Measurements from ENCODE around the gene PRSS35. TPM values are rescaled to one million over a fixed set of nuclear protein-coding genes. Genes with fewer than 3 reads are reported as not detected.
"Not testable (repeated sequence)": the region's sequence is repeated elsewhere in the genome, so short reads cannot be mapped to it uniquely, and the experiment has no call there.

Gene PRSS35, protein sequence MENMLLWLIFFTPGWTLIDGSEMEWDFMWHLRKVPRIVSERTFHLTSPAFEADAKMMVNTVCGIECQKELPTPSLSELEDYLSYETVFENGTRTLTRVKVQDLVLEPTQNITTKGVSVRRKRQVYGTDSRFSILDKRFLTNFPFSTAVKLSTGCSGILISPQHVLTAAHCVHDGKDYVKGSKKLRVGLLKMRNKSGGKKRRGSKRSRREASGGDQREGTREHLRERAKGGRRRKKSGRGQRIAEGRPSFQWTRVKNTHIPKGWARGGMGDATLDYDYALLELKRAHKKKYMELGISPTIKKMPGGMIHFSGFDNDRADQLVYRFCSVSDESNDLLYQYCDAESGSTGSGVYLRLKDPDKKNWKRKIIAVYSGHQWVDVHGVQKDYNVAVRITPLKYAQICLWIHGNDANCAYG
- polyA plus RNA-seq (ENCODE audit: insufficient read length in 3 of 3): 10 to 100 TPM; 36.9 to 47.8 (median 43.0) TPM

DNA sequence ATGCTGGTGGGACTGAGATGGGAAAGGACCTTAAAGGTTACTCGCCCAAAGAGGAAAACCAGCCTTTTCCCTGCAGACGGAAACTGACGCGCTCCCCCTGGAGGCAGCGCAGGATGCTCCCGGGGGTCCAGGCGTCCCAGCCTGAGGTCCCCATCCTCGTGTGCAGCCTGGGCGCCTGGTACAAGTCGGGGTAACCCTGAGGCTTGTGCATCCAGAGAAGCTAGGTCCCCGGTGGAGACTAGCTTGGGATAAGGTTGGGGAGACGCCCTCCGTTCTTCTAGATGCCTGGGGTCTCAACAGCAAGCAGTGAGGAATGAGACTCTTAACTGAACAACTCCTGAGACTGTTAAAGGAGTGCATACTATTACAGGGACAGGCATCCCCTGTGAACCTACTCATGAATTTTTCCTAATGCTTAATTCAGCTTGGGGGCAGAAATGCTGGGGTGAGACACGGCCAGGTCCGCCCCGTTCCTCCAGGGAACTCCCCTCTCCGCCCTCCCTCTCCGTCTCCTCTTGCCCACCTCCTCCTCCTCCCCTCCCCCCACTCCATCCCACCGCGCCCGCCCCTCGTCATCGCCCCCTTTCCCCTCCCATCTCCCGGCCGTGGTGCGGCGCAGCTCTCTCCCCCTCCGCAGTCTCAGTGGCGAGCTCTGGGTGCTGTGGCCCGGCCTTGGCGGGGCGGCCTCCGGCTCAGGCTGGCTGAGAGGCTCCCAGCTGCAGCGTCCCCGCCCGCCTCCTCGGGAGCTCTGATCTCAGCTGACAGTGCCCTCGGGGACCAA, at the start of gene PRSS35:
PRSS35 (plus strand) TSS at position 634 of the 781 bp plus-strand sequence. CDS start 10,908 bp downstream, outside the sequence.
- peak; percentile 23 to 50 (median 45) for DNase-seq (ENCODE audit: low read depth in 3 of 3, low spot score in 2 of 3)

DNA sequence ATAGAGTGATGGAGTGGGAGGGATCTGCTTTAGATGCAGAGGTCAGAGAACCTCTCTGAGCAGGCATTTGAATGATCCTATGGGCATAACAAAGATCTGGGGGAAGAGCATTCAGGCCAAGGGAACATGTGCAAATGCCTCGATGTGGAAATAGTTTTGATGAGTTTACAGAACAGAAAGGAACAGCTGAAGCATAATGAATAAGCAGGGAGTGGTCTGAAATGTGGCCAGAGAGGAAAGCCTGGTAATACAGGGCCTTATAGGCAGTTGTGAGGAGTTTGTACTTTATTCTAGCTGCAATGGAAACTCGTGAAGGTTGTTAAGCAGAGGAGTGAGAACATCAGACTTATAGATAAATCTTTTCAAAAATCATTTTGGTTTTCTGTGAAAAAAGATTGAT, 48.4 kb upstream of the PRSS35 start:
- no peak for DNase-seq (ENCODE audit: low read depth in 3 of 3, low spot score in 2 of 3)

DNA sequence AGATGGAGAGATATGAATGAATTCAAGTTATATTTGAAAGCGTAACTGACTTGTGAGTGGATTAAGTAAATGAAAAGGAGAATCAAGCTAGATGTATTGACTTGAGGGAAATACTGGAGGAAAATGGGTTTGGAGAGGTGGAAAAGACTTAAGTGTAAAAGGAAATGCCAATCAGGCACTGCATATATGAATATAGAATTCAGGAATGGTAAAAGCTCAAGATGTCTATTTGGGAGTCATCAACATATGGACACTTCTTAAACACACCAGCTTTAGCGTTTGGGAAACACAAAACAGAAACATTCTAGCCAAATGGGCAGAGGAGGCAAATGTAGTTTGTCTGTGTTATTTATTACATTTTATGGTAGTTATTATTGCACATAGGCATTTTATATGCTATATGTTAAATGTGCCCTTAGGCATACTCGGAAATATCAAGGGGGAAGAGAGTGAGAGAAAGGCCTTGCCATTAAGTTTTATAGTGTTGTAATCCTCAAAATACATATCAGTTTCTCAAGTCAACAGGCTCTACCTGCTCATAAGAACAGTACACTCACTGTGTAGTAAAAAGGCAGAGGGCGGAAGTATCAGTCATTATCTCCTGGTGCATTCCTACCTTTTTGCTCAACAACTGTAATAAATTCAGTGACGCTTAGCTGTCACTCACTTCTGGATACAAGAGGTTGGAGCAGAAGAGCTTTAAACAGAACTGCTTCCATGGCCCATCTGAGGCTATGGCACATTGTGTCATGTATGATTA, 47.8 kb upstream of the PRSS35 start:
- DNase-seq (ENCODE audit: low read depth in 3 of 3, low spot score in 2 of 3): no peak

DNA sequence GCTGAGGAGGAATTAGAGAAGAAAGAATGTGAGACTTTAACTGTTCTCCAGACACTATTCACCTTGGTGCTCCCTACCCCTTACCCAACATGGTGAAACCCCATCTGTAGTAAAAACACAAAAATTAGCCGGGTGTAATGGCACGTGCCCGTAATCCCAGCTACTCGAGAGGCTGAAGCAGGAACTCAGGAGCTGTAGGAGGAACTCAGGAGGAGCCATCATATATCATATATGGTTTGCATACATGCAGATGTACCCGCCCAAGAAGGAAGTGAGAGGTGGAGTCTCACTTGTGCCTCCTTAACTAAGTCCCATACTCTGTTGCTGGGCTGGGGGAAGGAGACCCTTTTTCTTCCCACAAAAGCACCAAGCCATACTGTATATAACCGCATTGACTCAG, 46.0 kb upstream of the PRSS35 start:
- DNase-seq (ENCODE audit: low read depth in 3 of 3, low spot score in 2 of 3): no peak

DNA sequence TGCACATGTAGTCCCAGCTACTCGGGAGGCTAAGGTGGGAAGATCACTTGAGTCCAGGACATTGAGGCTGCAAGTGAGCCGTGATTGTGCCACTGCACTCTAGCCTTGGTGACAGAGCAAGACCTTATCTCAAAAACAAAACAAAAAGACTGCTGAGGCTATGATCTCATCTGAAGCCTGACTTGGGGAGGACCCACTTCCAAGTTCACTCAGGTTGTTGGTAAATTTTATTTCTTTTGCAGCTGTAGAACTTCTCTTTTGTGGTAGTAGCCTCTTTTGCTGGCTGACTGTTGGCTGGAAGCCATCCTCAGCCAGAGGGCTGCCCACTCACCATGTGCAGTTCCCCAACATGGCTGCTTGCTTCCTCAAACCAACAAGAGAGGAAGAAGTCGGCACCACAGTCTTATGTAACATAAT, 44.7 kb upstream of the PRSS35 start:
- DNase-seq (ENCODE audit: low read depth in 3 of 3, low spot score in 2 of 3): no peak

DNA sequence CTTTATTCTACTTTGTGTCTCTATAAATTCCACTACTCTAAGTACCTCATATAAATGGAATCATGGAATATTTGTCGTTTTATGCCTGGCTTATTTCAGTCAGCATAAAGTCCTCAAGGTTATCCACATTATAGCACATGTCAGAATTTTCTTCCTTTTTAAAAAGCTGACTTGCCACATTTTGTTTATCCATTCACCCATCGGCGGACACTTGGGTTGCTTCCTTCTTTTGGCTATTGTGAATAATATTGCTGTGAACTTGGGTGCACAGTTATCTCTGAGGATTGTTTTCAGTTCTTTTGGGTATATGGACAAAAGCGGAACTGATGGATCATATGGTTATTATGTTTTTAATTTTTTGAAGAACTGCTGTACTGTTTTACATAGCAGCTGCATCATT, 42.3 kb upstream of the PRSS35 start:
- DNase-seq (ENCODE audit: low read depth in 3 of 3, low spot score in 2 of 3): no peak

DNA sequence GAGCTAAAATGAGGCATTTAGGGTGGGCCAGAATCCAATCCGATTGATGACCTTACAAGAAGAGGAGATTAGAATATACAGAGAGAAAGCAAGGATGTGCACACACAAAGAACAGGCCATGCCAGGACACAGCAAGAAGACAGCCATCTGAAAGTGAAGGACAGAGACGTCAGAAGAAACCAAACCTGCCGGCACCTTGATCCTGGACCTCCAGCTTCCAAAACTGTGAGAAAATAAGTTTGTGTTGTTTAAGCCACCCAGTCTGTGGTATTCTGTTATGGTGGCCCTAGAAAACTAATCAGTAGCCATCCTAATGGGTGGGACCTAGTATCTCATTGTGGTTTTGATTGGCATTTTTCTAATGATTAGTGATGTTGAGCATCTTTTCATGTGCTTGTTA, 41.7 kb upstream of the PRSS35 start:
- no peak for DNase-seq (ENCODE audit: low read depth in 3 of 3, low spot score in 2 of 3)

DNA sequence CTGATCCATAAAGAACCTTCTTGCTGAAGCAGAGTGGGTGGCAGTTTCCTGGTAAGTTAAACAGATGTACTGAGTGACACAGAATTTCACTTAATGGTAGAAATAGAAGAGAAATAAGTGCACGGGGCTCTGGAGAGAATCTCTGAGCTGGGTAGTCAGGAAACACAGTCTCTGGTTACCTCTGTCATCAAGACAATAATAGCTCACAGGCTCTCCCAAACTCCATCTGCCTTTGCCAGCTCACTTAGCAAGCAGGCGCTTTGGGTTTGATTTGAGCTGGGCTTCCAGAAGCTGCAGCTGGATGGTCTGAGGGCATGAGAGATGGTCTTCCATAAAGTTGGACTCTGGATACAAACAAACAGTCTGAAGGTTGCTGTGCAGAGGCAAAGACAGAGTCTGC, 39.6 kb upstream of the PRSS35 start:
- DNase-seq (ENCODE audit: low read depth in 3 of 3, low spot score in 2 of 3): no peak

DNA sequence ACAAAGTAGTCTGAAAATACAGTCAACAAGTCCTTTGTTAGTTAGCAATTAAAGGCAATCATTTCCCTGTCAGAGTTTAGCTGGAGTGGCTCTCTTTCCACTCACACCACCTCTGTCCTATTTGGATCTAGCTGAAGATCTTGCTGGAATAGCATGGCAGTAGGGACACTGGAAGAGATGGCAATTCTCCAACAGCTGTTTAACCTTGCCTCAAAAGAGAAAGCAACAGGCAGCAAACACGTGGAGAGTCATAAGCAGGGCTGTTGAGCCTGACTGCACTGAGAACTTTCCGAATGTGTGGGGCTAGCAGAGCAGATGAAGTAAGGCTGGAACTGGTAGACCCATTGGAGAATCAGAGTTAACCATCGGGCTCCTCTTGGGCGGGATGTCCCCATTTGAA, 38.0 kb upstream of the PRSS35 start:
- no peak for DNase-seq (ENCODE audit: low read depth in 3 of 3, low spot score in 2 of 3)

DNA sequence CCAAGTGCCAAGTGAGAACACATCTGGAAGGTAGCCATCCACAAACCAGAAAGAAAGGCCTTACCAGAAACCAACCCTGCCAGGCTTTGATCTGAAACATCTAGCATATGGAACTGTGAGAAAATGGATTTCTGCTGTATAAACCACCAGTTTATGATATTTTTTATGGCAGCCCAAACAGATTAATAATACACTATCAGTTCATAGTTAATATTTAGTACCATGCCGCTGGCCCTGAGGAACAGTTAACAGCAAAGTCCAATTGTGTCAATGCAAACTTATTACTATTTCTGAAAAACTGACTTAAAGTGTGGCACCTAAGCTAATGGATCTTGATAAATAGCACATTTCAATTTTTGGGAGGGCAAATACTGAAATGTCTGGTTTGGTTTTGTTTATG, 35.4 kb upstream of the PRSS35 start:
- no peak for DNase-seq (ENCODE audit: low read depth in 3 of 3, low spot score in 2 of 3)

DNA sequence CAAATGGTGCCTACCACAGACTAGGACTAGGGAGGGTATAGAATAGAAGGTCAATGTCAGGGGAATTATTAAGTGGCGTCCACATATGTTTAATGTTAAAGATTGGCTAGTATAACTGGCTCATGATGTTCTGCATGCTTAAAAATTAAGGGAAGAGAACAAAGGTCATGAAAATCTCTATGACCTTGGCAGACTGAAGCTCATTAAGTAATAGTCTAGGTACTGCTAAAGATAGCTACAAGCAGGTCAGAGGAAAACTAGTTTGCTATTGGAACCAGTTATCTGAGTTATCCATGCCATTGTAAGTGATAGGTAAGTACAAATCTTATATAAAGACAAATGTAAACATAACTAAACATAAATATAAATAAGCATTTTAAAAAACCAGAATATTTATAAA, 32.9 kb upstream of the PRSS35 start:
- no peak for DNase-seq (ENCODE audit: low read depth in 3 of 3, low spot score in 2 of 3)

DNA sequence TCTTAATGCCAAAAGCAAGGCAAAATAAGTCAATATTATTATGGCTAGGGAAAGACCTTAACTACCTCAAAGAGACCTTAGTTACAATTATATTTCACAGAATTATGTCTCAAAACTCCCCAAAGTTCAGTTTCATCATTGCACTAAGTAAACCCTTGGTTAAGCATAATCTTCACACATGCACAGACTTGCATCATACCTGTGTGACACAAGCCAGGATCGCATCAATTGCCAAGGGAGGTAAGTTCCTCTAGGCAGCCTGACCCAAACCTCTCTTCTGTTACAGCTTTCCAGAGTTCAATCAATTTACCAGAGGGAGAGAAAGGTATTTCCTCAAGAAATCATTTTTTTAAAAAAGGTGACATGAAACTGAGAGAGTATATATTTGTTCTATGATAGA, 31.9 kb upstream of the PRSS35 start:
- no peak for DNase-seq (ENCODE audit: low read depth in 3 of 3, low spot score in 2 of 3)

DNA sequence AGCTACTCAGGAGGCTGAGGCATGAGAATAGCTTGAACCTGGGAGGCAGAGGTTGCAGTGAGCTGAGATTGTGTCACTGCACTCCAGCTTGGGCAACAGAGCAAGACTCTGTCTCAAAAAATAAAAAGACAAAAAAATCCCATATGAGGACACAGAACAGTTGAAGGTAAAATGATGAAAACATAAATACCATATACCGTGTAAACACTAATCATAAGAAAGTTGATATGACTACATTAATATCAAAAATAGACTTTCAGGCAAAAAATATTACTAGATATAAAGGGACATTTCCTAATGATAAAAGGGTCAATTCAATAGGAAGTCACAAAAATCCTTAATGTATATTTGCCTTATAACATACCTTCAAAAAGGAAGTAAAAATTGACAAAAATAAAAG, 30.4 kb upstream of the PRSS35 start:
- not testable (repeated sequence) for DNase-seq (ENCODE audit: low read depth in 3 of 3, low spot score in 2 of 3)

DNA sequence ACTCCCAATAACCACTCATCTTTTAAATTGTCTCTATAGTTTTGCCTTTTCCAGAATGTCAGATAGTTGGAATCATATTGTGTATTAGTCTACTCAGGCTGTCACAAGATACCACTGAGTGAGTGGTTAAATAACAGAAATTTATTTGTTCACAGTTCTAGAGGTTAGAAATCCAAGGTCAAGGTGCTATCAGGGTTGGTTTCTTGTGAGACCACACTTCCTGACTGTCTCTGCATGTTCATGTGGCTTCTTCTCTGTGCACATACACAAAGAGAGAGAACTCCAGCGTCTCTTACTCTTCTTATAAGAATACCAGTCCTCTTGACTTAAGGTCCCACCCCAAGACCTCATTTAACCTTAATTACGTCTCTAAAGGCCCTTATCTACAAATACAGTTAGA, 23.9 kb upstream of the PRSS35 start:
- no peak for DNase-seq (ENCODE audit: low read depth in 3 of 3, low spot score in 2 of 3)

DNA sequence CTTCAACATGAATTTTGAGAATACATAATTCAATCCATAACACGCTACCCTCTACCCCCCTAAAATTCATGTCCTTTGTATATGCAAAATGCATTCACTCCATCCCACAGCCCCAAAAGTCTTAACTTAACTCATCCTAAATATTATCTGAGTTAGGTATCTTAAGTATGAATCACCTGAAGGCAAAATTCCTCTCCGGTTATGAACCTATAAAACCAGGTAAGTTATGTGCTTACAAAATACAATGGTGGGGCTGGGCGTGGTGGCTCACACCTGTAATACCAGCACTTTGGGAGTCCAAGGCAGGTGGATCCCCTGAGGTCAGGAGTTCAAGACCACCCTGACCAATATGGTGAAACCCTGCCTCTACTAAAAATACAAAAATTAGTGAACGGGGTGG, 23.5 kb upstream of the PRSS35 start:
- no peak for DNase-seq (ENCODE audit: low read depth in 3 of 3, low spot score in 2 of 3)

DNA sequence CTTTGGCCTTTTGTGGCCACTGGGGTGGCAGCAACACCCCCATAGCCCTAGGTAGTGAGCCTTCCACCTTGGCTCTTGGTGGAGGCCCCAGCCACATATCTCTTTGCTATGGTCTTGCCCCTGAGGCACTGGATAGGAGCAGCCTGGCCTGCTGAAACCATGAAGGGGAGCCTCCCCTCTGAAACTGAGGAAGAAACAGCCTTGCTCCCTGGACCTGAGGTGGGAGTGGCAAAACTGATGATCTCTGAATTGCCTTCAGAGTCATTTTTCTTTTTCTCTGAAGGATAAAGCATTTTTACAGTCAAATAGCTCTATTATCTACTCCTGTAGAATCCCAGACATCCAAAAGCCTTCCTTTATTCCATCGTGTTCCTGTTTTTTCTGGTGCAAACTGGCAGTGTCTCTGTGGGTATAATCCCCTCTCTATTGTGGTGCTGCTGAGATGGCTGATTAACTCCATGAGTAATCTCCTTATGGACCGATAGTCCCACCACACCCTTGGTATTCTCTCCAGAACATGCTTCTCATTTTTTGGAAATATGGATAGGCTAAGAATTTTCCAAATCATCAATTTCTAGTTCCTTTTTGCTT, 22.0 kb upstream of the PRSS35 start:
- no peak for DNase-seq (ENCODE audit: low read depth in 3 of 3, low spot score in 2 of 3)

DNA sequence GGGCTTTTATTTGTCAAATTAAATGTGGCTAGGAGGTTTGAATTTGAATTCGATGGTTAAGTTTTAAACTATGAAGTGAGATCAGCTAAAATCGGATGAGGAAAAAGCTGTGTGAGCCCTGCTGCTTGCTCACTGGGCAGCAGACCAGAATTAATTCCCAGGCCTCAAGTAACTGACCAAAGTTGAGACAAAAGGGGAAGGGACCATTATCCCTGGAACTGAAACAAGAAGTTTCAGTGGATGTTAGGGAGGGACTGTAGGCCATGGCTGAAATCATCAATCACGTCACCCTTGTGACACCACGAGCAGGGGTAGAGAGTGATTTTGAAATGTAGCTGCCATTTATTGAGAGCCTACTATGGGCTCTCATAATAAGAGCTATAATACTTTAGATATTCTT, 7.0 kb upstream of the PRSS35 start:
- no peak for DNase-seq (ENCODE audit: low read depth in 3 of 3, low spot score in 2 of 3)

DNA sequence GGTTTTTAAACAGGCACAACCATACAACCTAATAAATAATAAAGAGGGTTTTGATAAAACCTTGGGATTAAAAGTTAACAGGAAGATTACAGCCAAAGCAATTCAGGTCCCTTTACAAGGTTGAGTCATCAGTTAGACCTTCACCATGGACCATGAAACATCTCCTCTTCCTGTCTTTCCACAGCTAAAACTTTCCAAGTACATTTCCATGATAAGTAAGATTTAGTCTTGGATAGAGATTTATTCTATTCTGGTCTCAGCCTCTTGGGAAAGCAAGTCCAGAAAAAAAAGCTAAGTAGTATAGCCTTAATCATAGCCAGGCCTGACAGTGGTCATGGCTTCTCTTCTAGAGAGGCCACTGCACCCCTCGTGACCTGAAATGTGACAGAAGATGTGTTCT, 2.9 kb upstream of the PRSS35 start:
- DNase-seq (ENCODE audit: low read depth in 3 of 3, low spot score in 2 of 3): no peak

DNA sequence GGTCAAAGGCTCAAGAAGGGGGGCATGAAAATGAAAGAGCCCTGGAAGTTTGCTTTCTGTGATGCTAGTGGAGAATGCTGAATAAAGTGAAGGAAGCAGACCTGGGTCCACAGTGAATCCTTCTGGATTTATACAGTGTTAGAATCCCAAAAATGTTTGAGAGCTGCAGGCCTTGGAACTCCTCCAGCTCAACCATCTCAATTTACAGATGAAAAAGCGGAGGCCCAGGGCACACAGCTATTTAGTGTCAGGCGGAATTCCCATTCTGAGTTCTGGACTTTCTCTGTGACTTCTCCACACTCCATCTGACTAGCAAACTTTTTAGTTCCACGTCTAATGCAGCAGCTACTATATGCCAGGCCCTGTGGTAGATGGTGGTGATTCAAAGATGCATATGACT, 1.5 kb upstream of the PRSS35 start:
- DNase-seq (ENCODE audit: low read depth in 3 of 3, low spot score in 2 of 3): no peak

DNA sequence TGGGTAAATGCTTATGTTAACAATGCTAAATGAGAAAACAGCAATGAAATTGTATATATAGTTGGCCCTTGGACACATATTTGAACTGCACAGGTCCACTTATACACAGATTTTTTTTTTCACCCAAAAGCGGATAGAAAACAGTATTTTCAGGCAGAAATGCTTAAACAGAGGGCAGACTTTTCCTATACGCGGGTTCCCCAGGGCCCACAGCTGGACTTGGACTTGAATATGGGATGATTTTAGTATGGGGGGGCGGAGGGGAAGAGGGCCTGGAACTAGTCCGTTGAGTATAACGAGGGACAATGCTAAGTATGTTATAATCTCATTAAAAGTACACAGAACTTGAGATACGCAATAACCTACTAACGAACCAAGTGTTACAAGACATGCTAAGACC, 1.1 kb upstream of the PRSS35 start:
- DNase-seq (ENCODE audit: low read depth in 3 of 3, low spot score in 2 of 3): no peak

DNA sequence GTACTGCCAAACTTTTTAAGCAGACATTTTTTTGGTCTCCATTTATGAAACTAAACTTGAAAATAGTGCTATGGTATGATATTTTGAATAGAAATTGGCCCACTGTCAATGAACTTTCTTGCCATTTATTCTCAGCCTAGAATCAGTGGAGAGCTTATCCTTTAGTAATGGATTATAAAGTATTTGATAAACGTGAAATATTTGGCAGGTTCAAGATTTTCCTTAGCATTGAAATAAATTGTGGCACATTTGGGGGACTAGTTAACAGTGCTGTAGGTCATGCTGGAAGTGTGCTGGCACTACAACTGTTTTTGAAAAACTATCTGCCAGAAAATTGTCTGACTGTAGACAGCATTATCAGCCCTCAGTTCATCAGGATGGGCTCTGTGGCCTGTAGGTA, 2.1 kb downstream of the PRSS35 start:
- no peak for DNase-seq (ENCODE audit: low read depth in 3 of 3, low spot score in 2 of 3)
